DMS153 (cell line): ENCODE measurements around the gene TNFRSF1B.
A peak's percentile ranks its signal among the peaks of the same experiment; 100 is the strongest.

Experiments used
- DNase-seq: peaks from one replicate; lab custom pipeline; 2025; lab: John Stamatoyannopoulos, UW

TNFRSF1B gene

DNA sequence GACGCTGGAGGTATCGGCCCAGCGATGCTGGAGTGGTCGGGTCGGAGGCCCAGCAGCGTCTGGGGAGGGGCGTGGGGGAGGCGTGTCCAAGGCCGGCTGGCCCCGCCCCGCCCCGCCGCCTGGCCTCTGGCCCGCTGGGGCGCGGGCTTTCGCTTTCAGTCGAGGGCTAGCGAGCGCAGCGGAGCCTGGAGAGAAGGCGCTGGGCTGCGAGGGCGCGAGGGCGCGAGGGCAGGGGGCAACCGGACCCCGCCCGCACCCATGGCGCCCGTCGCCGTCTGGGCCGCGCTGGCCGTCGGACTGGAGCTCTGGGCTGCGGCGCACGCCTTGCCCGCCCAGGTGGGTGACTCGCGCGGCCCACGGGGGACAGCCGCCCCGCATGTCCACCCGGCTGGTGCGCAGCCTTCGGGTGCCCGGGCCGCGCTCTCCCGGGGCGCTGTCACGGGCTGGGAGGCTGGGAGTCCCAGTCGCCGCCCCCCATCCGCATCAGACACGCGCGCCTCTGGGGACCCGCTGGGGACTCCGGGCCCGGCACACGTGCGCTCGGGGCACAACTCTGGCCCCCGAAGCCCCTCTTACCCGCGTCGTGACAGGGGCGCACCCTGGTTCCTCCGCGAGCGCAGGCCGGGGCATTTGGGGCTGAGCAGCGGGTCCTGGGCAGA, at the start of gene TNFRSF1B:
Gene TNFRSF1B, plus strand, starts transcription at position 158 of the 659 bp plus-strand sequence. Its CDS starts 101 bp downstream, at position 259.
- no peak for DNase-seq

DNA sequence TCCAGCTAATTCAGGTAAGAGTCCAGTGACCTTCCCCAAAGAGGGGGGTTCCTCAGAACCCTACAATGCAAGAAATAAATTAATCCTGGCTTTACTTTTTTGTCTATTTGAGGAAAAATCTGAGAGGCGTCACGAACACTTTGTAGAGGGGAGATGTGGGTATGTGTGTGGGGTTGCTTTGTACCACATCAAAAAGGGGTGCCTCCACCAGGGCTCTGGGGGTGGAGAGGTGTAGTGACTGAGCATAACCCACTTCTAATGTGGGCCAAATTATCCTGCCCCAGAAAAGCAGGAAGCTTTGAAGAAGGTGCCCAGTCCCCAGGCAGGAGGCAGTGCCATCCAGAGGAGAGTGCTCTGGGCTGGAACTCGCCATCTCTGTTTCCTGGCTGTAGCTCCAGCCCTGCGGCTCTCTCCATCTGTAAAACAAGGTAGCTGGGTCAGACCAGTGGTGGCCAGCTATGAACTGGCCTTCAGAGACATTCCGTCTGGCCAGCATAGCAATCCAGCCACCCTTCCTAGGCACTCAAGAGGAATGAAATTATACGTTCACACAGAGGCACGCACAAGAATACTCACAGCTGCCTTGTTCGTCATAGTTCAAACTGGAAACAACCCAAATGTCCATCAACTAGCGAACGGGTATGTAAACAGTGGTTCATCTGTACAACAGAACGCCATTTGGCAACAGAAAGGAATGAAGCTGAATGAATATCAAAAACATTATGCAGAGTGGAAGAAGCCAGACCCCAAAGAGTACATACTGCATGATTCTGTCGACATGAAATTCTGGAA, 45.4 kb upstream of the TNFRSF1B start:
- DNase-seq, result no peak

DNA sequence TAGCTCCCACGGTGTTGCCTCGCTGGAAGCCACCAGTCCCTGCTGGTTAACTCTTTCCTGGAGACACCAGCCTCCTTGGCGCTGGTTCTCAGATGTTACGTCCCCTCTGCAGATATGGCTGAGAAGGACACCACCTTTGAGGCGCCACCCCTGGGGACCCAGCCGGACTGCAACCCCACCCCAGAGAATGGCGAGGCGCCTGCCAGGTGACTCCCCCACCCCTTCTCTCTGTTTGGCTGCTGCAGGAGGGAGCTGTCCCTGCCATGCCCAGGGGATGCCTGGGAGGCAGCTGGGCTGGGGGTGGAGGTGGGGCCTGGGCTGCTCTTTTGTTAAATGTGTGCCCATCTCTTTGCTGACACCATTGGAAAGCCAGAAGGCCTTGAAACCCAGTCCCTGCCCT, 43.6 kb upstream of the TNFRSF1B start:
- no peak for DNase-seq

DNA sequence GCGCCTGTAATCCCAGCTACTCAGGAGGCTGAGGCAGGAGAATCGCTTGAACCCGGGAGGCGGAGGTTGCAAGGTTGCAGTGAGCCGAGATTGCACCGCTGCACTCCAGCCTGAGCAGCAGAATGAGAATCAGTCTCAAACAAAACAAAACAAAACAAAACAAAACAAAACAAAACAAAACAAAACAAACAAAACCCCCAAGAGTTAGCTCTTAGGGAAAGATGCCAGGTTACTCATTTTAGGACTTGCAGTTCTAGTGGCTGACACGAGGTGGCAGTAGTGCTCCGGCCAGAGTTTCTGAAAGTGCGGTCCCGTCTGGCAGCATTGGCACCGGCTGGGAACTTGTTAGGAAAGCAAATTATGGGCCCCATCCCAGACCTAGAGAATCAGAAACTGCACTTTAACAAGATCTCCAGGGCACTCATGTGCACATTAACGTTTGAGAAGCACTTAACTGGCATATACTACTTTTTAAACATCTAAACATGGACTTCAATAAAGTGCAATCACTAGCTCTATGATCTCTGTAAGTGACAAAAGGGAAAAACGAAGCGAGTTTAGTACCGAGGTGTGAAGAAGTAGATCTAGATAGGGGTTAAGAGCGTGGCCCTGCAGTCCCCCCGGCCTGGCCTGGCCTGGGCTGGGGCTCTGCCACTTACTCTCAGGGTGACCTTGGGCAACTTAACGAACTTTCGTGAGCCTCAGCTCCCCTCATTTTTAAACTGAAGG, 41.9 kb upstream of the TNFRSF1B start:
- DNase-seq, result peak; percentile 49

DNA sequence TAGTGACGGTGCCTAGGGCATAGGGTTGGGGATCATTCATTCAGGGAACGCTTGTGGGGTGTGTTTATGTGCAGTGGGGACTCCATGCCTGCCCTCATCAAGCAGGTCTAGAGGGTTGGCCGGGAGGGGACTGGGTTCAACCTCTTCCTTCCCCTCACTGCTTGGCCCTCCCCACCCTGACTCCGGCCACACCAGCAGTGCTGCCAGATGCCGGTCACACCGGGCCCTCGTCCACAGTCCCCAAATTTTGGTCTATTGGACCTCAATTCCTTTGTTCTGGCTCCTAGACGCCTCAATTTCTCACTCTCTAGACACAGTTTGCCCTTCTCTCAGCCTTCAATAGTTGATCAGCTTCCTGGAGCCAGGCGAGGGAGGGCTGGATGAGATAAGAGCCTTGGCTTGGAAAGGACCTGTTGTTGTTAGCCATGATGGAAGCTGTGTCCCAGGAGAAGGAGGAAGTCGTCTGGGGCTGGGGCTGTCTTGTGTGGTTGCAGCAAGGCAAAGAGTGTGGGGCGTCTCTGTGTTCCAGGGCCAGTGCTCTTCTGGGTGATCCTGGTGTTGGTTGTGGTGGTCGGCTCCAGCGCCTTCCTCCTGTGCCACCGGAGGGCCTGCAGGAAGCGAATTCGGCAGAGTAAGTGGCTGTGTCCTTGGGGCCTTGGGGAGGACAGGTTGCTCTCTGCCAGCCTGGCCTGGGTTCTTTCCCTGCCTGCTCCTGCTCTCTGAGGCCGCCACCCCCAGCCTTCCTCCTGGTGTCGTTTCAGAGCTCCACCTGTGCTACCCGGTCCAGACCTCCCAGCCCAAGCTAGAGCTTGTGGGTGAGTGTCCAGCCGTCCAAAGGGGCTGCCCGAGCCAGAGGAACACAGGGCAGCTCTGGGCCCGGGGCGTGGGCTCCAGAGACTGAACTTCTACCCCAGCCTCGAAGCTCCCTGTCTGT, 41.1 kb upstream of the TNFRSF1B start:
- DNase-seq, result no peak

DNA sequence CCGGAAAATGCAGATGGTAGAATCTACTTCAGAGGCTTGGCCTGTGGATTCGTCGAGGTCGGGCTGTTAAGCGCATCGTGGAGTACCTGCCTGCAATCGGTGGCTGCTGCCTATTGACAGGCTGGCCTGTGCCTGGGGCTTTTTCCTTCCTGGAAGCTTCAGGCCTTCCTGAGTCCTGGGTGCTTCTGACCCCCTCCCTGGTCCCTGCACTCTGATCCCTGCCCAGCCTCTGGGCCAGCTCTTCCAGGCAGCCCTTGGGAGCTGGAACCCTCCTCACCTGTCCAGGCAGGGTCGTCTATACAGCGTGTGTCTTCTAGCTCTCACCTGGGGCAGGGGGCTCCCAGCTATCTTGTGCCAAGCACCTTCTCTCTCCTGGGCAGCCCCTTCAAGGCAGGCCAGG, 40.0 kb upstream of the TNFRSF1B start:
- DNase-seq, result no peak

DNA sequence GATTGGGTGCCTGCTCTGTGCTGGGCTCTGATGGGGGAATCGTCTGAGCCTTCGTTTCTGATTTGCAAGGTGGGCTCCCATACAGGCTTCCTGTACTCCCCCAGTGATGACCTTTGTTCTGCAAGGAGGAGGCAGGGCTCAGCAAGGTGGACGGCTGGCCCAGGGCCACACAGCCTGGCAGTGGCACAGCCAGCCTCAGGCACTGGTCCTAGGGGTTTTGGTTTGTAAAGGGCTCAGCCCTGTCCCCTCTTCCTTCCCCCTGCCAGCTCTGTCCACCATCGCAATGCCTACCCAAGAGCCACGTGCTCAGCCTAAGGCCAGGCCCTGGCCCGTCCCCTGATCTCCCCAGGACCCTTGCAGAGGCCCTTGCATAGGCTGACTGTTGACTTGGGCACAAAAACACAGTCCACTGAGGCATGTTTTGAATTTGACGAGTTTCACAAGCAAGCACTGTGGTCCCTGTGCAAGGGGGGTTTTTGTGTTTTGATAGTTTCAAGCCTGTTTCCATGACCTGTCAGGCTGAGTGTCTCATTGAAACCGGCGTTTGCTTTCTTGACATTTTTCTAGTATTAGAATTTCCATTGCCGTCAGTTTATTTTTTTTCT, 39.5 kb upstream of the TNFRSF1B start:
- no peak for DNase-seq

DNA sequence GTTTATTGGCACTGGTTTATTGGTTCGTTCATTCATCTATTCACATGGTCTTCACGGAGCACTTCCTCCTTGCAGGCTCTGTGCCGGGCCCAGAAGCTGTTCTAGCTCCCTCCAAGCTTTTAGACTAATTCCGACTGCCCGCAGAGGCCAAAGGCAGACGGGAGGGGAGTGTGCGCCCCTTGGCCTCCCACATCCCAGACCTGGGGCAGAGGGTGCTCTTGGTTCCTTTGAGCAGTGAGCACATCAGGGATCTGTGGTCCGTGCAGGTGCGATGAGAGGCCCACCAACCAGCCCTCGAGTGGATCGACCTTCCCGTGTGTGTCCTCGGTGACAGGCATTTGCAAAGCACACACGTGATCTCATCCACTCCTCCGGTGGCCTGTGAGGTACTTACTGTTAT, 38.7 kb upstream of the TNFRSF1B start:
- DNase-seq, result no peak

DNA sequence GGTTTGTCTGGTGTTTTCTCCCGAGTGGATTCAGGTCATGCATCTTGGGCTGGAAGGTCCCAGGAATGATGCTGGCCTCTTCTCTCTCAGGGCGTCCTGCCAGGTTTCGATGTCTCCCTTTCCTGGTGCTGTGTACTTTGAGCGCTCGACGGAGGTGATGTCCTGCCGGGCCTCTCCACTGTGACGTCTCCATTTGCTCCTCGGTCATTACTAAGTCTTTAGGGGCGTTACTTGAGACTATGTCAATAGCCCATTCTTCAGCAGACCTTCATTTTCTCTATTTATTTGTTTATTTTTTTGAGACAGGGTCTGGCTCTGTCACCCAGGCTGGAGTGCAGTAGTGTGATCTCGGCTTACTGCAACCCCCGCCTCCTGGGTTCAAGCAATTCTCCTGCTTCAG, 37.2 kb upstream of the TNFRSF1B start:
- no peak for DNase-seq

DNA sequence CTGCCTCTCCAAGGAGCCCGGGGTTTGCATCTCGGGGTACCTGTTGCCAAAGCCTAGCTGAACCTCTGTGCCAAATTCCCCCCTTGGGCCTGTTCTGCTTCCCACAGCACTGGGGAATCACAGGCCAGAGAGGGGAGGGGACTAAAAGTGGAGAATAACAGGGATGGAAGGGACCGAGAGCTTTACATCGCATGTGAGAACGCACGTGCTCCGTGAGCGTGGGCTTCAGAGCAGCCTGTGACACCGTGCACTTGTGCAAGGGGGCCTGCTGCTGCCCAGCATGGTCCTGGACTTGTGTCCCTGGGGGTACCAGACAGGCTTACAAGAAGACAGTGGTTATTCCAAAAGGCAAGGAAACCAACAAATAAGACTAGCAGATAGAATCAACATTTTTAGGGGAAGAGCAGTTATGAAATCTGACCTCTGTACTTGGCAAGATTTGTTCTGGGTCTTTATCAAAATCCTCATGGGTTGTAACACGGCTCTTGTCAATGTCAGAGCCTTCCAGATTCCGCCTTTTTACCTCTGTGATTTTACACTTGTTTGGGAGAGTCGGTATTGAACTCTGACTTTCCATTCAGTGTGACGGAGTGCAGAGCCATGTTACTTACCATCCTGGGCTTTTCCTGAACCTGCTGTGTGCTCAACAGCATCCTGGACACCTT, 36.2 kb upstream of the TNFRSF1B start:
- no peak for DNase-seq

DNA sequence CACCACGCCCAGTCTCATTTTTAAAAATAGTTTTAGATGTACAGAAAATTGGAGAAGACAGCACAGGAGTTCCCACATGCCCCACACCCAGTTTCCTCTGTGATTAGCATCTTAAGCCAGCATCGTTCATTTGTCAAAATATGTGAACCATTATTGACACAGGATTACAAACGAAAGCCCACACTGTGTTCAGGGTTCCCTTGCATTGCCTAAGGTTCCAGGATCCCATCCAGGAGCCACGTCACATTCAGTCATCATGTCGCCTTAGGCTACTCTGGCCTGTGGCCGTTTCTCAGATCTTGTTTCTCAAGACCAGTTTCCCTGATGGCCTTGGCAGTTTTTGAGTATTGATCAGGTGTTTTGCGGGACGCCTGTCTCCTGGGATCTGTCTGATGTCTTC, 34.7 kb upstream of the TNFRSF1B start:
- DNase-seq, result no peak

DNA sequence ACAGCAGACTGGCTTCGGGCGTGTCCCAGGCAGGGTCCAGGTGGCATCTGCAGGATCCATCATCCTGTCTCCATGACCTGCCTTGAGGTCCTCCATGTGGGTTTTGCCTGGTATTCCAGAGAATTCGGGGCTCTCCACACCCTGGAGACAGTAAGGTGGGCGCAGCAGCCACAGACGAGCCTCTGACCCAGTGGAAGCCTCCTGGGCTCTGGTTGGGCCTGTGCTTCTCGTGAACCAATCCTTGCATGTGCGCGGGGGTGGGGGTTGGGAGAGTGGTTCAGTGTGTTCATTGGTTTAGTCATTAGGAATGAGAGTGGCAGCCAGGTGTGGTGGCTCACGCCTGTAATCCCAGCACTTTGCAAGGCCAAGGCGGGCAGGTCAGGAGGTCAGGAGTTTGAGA, 32.1 kb upstream of the TNFRSF1B start:
- DNase-seq, result no peak

DNA sequence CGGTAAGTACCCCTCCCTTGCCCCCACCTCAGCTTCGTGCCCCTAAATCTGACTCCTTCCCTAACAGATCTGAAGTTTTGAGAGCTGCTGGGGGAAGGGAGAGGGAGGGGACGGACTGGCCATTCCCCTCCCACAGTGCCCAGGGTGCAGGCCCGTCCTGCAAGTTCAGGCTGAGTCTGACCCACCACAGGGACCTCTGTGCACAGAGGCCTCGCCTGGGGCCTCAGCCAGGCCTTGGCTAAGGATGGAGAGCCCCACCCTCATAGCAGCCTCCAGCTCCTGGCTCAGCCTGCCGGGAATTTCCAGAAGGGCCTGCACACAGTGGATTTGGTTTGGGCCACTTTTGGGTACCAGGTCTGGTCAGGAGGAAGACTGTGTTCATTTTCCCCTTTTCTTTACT, 31.2 kb upstream of the TNFRSF1B start:
- DNase-seq, result no peak

DNA sequence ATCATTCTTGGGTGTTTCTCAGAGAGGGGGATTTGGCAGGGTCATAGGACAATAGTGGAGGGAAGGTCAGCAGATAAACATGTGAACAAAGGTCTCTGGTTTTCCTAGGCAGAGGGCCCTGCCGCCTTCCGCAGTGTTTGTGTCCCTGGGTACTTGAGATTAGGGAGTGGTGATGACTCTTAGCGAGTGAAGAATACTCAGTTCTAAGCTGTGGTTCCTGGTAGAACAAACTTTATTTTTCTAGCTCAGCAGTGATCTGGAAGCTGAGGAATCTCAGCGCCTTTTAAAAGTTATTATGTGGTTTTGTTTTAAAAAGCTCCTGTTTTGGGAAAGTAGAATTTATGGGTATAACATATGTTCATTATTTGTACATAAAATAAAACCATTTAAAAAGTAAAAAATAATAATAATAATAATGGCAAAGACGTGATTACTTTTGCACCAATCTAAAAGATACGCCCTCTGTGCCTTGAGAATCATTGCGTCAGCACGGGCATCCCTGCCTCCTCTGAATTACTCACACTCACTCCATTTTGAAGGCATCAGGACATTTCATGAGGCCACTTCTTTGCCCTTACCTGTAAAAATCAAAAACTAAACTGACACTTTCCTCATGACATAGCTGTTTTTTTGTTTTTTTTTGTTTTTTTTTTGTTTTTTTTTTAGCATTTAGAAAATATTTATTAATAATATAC, 29.7 kb upstream of the TNFRSF1B start:
- DNase-seq, result no peak

DNA sequence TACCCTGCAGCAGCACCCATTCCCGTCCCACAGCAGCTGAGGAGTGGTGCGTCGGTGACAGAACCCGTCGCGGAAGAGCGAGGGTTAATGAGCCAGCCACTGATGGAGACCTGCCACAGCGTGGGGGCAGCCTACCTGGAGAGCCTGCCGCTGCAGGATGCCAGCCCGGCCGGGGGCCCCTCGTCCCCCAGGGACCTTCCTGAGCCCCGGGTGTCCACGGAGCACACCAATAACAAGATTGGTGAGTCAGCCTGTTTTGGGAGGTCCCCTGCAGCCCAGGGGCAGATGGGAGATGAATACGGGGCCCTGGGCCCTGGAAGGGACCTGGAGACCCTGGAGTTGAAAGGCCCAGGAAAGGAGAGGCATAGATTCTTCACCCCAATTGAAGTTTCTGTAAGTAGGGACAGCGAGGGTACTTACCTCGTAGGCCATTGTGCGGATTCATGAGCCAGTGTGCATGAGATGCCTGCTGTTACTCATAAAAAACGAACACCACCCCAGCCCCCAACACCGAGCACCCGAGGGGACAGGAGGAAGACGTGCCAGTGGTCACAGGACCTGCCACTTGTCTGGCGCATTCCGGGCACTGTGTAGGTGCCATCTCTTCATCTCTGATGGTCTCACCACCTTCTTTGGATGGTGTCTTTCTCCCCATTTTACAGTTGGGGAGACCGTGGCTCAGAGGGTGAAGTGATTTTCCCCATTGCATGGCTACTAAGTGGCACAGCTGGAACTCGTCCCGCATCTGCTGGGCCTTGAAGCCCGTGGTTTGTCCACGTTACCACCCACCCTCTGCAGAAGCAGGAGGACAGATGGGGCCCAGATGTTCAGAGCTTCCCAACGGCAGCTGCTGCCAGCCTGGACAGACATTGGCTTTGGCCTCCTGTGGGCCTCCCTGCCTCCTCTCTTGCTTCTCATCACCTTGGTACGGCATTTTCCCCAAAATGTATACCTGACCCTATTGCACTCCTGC, 28.3 kb upstream of the TNFRSF1B start:
- DNase-seq, result no peak

DNA sequence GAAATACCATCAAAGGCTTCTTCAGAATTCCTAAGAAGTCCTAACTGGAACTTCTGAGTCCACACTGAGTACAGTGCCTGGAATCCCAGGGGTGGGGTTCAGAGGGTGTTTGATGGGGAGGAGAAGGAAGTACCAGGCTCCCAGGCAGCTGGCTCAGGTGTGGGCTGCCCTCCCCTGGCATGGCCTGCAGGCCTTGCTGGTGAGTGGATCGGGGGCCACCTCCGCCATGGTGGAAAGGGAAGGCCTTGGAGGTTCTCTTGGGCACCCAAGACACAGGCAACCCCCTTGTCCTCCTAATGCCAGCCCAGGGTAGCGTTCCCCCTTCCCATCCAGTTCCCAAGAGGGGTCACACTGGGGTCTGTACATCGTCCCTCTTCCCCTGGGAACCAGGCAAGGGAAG, 26.8 kb upstream of the TNFRSF1B start:
- DNase-seq, result no peak

DNA sequence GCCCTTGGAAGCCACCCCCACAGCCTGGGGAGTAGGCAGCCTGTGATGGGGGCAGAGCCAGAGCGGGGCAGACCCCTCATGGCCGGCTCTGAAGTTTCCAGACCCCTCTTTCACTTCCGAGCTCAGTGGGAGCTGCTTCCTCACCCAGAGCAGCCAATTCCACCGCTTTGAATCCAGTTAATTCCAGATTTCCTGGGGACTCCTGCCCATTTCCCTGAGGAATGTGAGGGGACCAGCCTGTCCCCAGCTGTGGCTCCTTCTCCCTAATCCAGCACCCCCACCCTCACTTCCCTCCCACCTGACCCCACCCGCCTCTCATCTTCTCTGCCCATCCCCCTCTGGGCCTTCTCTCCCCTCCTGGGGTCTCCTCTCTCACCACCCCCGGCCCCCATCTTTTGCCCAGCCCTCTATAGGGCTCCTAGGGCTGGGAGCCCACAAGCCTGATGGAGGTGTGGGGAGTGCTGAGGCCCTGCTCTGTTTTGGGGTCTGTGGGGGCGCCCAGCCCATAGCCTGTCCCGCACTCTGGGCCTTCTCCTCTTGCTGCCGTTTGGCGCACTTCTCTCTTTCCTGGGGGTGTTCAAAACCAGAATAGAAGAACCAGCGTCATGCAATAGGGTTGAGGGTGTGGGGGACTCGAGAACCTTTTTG, 26.2 kb upstream of the TNFRSF1B start:
- DNase-seq, result no peak

DNA sequence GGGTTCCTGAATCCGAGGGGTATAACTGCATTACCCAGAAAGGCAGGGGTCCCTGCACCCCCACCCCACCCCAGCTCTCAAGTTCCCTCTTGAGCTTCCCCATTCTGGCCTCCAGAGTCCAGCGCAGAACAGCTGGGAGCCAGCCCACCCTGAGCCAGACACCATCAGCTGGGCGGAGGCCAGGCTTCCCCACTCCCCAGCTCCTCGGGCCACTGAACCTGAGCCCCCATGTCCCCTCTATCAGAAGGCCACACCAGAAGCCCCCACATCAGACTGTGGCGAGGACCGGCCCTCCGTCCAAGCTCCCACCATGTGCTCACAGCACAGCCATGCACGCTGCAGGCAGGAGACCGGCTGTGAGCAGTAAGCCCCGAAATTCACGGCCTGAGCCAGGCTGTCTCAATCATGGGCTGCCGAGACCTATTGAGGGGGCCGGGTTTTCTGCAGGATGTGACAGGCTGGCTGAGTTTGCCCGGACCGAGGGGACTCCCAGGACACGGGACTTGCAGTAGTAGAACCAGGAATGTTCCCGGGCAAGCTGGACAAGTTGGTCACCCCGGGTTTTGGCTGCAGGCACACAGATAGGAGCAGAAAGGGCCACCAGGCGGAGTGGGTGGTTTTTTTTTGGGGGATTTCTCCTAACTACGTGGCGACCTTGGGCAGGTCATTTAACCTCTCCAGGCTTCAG, 25.5 kb upstream of the TNFRSF1B start:
- no peak for DNase-seq
